Activated naive CD8-positive, alpha-beta T cell treated with anti-CD3 and anti-CD28 coated beads for 36 hours (primary cell): Measurements from ENCODE around the gene MTNR1A. TPM values are rescaled to one million over a fixed set of nuclear protein-coding genes. Genes with fewer than 3 reads are reported as not detected.

Experiments
- DNase-seq: peaks from one replicate; pipeline ENCODE4 v3.0.0; 2021
- H3K27ac Mint-ChIP-seq: one replicate; pipeline ENCODE4 v1.8.0; 2022; ENCODE audit warnings: mild to moderate bottlenecking, moderate library complexity, mixed read lengths
- H3K27me3 Mint-ChIP-seq: one replicate; pipeline ENCODE4 v1.8.0; 2022; ENCODE audit warnings: mild to moderate bottlenecking, mixed read lengths
- H3K36me3 Mint-ChIP-seq: one replicate; pipeline ENCODE4 v1.8.0; 2021; ENCODE audit warnings: mild to moderate bottlenecking, mixed read lengths
- H3K4me1 Mint-ChIP-seq: one replicate; pipeline ENCODE4 v1.8.0; 2021; ENCODE audit warnings: mixed read lengths
- H3K4me3 Mint-ChIP-seq: one replicate; pipeline ENCODE4 v1.8.0; 2022; ENCODE audit warnings: mild to moderate bottlenecking, moderate library complexity, mixed read lengths
- H3K9me3 Mint-ChIP-seq: one replicate; pipeline ENCODE4 v1.8.0; 2022; ENCODE audit warnings: mixed read lengths
- total RNA-seq, 2 experiments: library from RNA; stranded (reverse); gene quantifications; one replicate each; pipeline ENCODE4 v1.2.3, GENCODE V29; 2021

Gene MTNR1A
- total RNA-seq, 2 experiments from 2014 or later: not detected

- H3K27ac Mint-ChIP-seq: no peak overlapping the region
- no peak for DNase-seq
- peaks cover 3% of the 10 kb centered on the region for H3K9me3 Mint-ChIP-seq
- H3K27me3 Mint-ChIP-seq: no peaks in the 10 kb centered on the region
- no peaks in the 10 kb centered on the region for H3K36me3 Mint-ChIP-seq
- no peaks in the 10 kb centered on the region for H3K4me1 Mint-ChIP-seq
- no peak overlapping the region for H3K4me3 Mint-ChIP-seq
Observed at GRCh38 chr4:186581421-186581820, 26.1 kb upstream of the MTNR1A start.

- no peaks in the 10 kb centered on the region for H3K4me1 Mint-ChIP-seq
- H3K27me3 Mint-ChIP-seq: no peaks in the 10 kb centered on the region
- no peaks in the 10 kb centered on the region for H3K36me3 Mint-ChIP-seq
- no peak overlapping the region for H3K4me3 Mint-ChIP-seq
- DNase-seq: no peak
- no peak overlapping the region for H3K27ac Mint-ChIP-seq
- peaks cover 3% of the 10 kb centered on the region for H3K9me3 Mint-ChIP-seq
Observed at GRCh38 chr4:186580669-186581068, 25.3 kb upstream of the MTNR1A start.

GRCh38 chr4:186570193-186570996 is 15.0 kb upstream of the MTNR1A start:
- Mint-ChIP-seq H3K4me3 (no peak overlapping the region), H3K27ac (no peak overlapping the region), H3K9me3 (no peaks in the 10 kb centered on the region), H3K36me3 (no peaks in the 10 kb centered on the region), H3K4me1 (no peaks in the 10 kb centered on the region), H3K27me3 (peaks cover 4% of the 10 kb centered on the region)
- DNase-seq: no peak

- no peak overlapping the region for H3K4me3 Mint-ChIP-seq
- H3K36me3 Mint-ChIP-seq: no peaks in the 10 kb centered on the region
- no peak for DNase-seq
- H3K27ac Mint-ChIP-seq: no peak overlapping the region
- H3K9me3 Mint-ChIP-seq: no peaks in the 10 kb centered on the region
- H3K4me1 Mint-ChIP-seq: no peaks in the 10 kb centered on the region
- peaks cover 4% of the 10 kb centered on the region for H3K27me3 Mint-ChIP-seq
Observed at GRCh38 chr4:186569533-186570192, 14.3 kb upstream of the MTNR1A start.

- no peaks in the 10 kb centered on the region for H3K36me3 Mint-ChIP-seq
- peaks cover 4% of the 10 kb centered on the region for H3K27me3 Mint-ChIP-seq
- no peaks in the 10 kb centered on the region for H3K9me3 Mint-ChIP-seq
- DNase-seq: no peak
- H3K4me3 Mint-ChIP-seq: no peak overlapping the region
- H3K27ac Mint-ChIP-seq: no peak overlapping the region
- no peaks in the 10 kb centered on the region for H3K4me1 Mint-ChIP-seq
Observed at GRCh38 chr4:186566068-186566467, 10.7 kb upstream of the MTNR1A start.

- H3K27me3 Mint-ChIP-seq: no peaks in the 10 kb centered on the region
- no peak overlapping the region for H3K27ac Mint-ChIP-seq
- no peaks in the 10 kb centered on the region for H3K36me3 Mint-ChIP-seq
- H3K4me3 Mint-ChIP-seq: no peak overlapping the region
- no peak for DNase-seq
- H3K4me1 Mint-ChIP-seq: no peaks in the 10 kb centered on the region
- peaks cover 3% of the 10 kb centered on the region for H3K9me3 Mint-ChIP-seq
Observed at GRCh38 chr4:186563761-186564160, 8.4 kb upstream of the MTNR1A start.

- no peak for DNase-seq
- Mint-ChIP-seq H3K9me3 (peaks cover 3% of the 10 kb centered on the region), H3K36me3 (no peaks in the 10 kb centered on the region), H3K27me3 (no peaks in the 10 kb centered on the region), H3K4me1 (no peaks in the 10 kb centered on the region), H3K27ac (no peak overlapping the region), H3K4me3 (no peak overlapping the region)
Observed at GRCh38 chr4:186561748-186562147, 6.4 kb upstream of the MTNR1A start.

- H3K4me3 Mint-ChIP-seq: no peak overlapping the region
- no peak for DNase-seq
- H3K4me1 Mint-ChIP-seq: no peaks in the 10 kb centered on the region
- peaks cover 5% of the 10 kb centered on the region for H3K27me3 Mint-ChIP-seq
- no peaks in the 10 kb centered on the region for H3K36me3 Mint-ChIP-seq
- H3K27ac Mint-ChIP-seq: no peak overlapping the region
- peaks cover 3% of the 10 kb centered on the region for H3K9me3 Mint-ChIP-seq
Observed at GRCh38 chr4:186560647-186561046, 5.3 kb upstream of the MTNR1A start.

GRCh38 chr4:186557486-186557885 is 2.1 kb upstream of the MTNR1A start:
- H3K27ac Mint-ChIP-seq: no peak overlapping the region
- H3K27me3 Mint-ChIP-seq: peaks cover 29% of the 10 kb centered on the region
- DNase-seq: no peak
- peaks cover 4% of the 10 kb centered on the region for H3K4me1 Mint-ChIP-seq
- H3K36me3 Mint-ChIP-seq: no peaks in the 10 kb centered on the region
- no peak overlapping the region for H3K4me3 Mint-ChIP-seq
- peaks cover 3% of the 10 kb centered on the region for H3K9me3 Mint-ChIP-seq

GRCh38 chr4:186557061-186557460 is 1.7 kb upstream of the MTNR1A start:
- no peak for DNase-seq
- H3K27ac Mint-ChIP-seq: no peak overlapping the region
- H3K27me3 Mint-ChIP-seq: peaks cover 29% of the 10 kb centered on the region
- H3K36me3 Mint-ChIP-seq: no peaks in the 10 kb centered on the region
- no peak overlapping the region for H3K4me3 Mint-ChIP-seq
- H3K4me1 Mint-ChIP-seq: peaks cover 4% of the 10 kb centered on the region
- peaks cover 3% of the 10 kb centered on the region for H3K9me3 Mint-ChIP-seq

GRCh38 chr4:186554539-186554913 is 841 bp downstream of the MTNR1A start:
- peaks cover 4% of the 10 kb centered on the region for H3K4me1 Mint-ChIP-seq
- H3K27ac Mint-ChIP-seq: no peak overlapping the region
- peaks cover 29% of the 10 kb centered on the region for H3K27me3 Mint-ChIP-seq
- no peak for DNase-seq
- no peaks in the 10 kb centered on the region for H3K9me3 Mint-ChIP-seq
- H3K4me3 Mint-ChIP-seq: no peak overlapping the region
- no peaks in the 10 kb centered on the region for H3K36me3 Mint-ChIP-seq

GRCh38 chr4:186553717-186554116 is 1.6 kb downstream of the MTNR1A start:
- H3K27ac Mint-ChIP-seq: no peak overlapping the region
- H3K4me3 Mint-ChIP-seq: no peak overlapping the region
- no peaks in the 10 kb centered on the region for H3K36me3 Mint-ChIP-seq
- peaks cover 4% of the 10 kb centered on the region for H3K4me1 Mint-ChIP-seq
- H3K9me3 Mint-ChIP-seq: no peaks in the 10 kb centered on the region
- DNase-seq: no peak
- H3K27me3 Mint-ChIP-seq: peaks cover 29% of the 10 kb centered on the region

GRCh38 chr4:186551849-186552248 is 3.5 kb downstream of the MTNR1A start:
- peaks cover 29% of the 10 kb centered on the region for H3K27me3 Mint-ChIP-seq
- peaks cover 4% of the 10 kb centered on the region for H3K4me1 Mint-ChIP-seq
- no peaks in the 10 kb centered on the region for H3K36me3 Mint-ChIP-seq
- no peak for DNase-seq
- no peak overlapping the region for H3K4me3 Mint-ChIP-seq
- H3K27ac Mint-ChIP-seq: no peak overlapping the region
- H3K9me3 Mint-ChIP-seq: peaks cover 1% of the 10 kb centered on the region

GRCh38 chr4:186545436-186545835 is 9.9 kb downstream of the MTNR1A start:
- no peaks in the 10 kb centered on the region for H3K27me3 Mint-ChIP-seq
- no peaks in the 10 kb centered on the region for H3K36me3 Mint-ChIP-seq
- H3K4me1 Mint-ChIP-seq: no peaks in the 10 kb centered on the region
- H3K9me3 Mint-ChIP-seq: peaks cover 4% of the 10 kb centered on the region
- DNase-seq: no peak
- no peak overlapping the region for H3K4me3 Mint-ChIP-seq
- no peak overlapping the region for H3K27ac Mint-ChIP-seq

GRCh38 chr4:186543206-186543605 is 12.2 kb downstream of the MTNR1A start:
- Mint-ChIP-seq H3K27me3 (no peaks in the 10 kb centered on the region), H3K4me1 (no peaks in the 10 kb centered on the region), H3K9me3 (peaks cover 4% of the 10 kb centered on the region), H3K4me3 (no peak overlapping the region), H3K27ac (no peak overlapping the region), H3K36me3 (no peaks in the 10 kb centered on the region)
- DNase-seq: no peak

GRCh38 chr4:186541801-186542200 is 13.6 kb downstream of the MTNR1A start:
- H3K36me3 Mint-ChIP-seq: no peaks in the 10 kb centered on the region
- H3K27me3 Mint-ChIP-seq: peaks cover 4% of the 10 kb centered on the region
- no peak overlapping the region for H3K4me3 Mint-ChIP-seq
- no peaks in the 10 kb centered on the region for H3K4me1 Mint-ChIP-seq
- no peak overlapping the region for H3K27ac Mint-ChIP-seq
- DNase-seq: no peak
- H3K9me3 Mint-ChIP-seq: peaks cover 5% of the 10 kb centered on the region
